ENCODE data around the gene DHX40.
"Not testable (repeated sequence)": the region's sequence is repeated elsewhere in the genome, so short reads cannot be mapped to it uniquely, and the experiment has no call there.

DHX40 gene

DNA sequence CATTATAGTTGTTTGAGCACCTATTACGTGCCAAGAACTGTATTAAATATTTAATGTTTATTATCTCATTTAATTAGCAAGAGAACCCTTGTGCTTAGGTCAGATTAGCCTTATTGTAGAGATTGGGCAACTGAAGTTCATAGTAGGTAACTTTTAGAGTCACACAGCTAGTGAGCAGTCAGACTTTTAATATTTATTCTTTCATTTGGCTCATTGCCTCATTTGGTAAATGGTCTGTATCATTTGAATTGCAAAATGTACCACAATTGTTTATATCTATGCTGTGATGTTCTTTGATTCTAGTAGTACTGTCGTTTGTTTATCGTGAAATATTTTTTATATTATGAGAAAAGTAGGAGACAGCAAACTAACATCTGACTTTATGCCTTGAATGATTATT is 61.9 kb downstream of the DHX40 start:
- in situ Hi-C loops (cut with MboI; ENCODE audit: low sequenced_read_pairs), result no loop called here

DNA sequence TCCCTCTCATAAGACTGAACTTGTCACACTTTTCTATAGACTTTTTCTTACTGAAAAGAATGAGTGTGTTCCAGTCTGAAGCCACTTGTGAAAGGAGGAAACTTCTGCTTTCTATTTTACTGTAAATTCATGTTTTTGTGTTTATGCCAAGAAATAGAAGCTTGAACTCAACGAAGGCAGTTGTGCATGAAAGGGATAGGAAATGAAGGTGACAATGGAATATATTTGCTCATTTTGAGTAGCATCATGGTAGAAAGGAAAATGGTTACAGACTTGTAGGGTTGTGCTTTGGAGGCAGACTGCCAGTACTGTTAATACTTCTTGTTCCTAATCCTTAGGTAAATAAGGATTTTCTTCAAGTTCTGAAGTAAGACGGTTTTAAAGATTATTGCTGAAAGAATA is 62.4 kb downstream of the DHX40 start:
- in situ Hi-C loops (cut with MboI; ENCODE audit: low sequenced_read_pairs), result no loop called here

DNA sequence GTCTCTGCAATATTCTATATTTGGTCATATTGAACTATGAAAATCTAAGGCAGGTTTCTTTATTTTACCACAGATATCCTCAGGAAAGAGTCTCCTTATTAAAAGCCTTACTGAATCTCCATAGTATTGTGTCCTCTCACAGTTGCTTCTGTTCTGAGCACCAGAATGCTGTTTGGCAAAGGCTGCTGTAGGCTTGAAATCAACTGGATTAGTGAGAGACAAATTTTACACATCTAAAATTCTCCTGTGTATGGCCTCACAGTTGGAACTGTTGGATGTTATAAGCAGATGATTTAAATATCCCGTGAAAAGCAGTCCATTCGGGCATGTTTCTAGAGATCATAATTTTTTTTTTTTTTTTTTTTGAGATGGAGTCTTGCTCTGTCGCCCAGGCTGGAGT is 63.8 kb downstream of the DHX40 start:
- in situ Hi-C loops (cut with MboI; ENCODE audit: low sequenced_read_pairs), result no loop called here

GRCh38 chr17:59631276-59631675 is 65.9 kb downstream of the DHX40 start:
- in situ Hi-C loops (cut with MboI; ENCODE audit: low sequenced_read_pairs), result no loop called here

- in situ Hi-C loops (cut with MboI; ENCODE audit: low sequenced_read_pairs), result no loop called here
Measured at GRCh38 chr17:59632398-59632797, 67.0 kb downstream of the DHX40 start.

GRCh38 chr17:59633658-59634359 is 68.4 kb downstream of the DHX40 start:
- in situ Hi-C loops (cut with MboI; ENCODE audit: low sequenced_read_pairs), result no loop called here

DNA sequence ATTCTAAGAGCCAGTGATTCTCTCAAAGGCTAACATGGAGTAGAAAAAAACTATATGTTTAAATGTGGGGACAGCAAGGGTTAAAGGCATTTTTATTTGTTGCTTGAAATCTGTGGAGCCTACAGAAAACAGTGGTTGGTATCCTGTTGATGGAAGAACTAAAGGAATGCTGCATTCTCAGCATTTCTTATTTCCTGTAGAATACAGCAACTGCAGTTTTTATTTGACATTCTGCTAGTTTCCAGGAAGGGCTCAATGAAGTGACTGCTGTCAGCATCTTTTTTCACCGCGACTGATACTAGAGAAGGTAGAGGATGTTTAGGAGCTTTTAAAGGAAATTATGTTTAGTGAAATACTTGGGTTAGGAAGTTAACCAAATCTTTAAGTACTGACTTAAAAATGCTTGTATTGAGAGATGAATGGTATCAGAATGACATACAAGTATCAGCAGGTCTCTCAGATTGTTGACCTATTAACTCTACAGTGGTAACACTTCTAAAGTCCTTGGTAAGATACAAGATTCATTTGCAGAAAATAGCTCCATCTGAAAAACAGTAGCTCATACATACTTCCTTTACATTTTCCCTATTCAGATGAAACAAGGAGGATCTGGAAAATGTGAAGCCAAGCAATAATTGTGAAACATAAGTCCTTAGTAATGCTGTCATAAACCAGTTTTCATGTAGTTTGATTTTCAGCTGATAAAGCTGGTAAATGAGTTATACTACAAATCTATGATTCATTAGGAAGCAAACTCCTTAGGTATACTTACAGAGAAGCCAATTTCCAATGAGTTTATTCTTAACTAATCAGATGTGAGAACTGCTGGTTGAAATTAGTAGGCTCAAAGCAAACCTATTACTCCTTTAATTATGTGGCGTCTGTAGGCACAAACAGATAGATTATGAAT is 69.5 kb downstream of the DHX40 start:
- in situ Hi-C loops (cut with MboI; ENCODE audit: low sequenced_read_pairs), result no loop called here

GRCh38 chr17:59637611-59638310 is 72.4 kb downstream of the DHX40 start:
- in situ Hi-C loops (cut with MboI; ENCODE audit: low sequenced_read_pairs), result no loop called here

- in situ Hi-C loops (cut with MboI; ENCODE audit: low sequenced_read_pairs), result no loop called here
Measured at GRCh38 chr17:59638553-59638952, 73.1 kb downstream of the DHX40 start.

- in situ Hi-C loops (cut with MboI; ENCODE audit: low sequenced_read_pairs), result no loop called here
Measured at GRCh38 chr17:59641799-59642484, 76.5 kb downstream of the DHX40 start.

DNA sequence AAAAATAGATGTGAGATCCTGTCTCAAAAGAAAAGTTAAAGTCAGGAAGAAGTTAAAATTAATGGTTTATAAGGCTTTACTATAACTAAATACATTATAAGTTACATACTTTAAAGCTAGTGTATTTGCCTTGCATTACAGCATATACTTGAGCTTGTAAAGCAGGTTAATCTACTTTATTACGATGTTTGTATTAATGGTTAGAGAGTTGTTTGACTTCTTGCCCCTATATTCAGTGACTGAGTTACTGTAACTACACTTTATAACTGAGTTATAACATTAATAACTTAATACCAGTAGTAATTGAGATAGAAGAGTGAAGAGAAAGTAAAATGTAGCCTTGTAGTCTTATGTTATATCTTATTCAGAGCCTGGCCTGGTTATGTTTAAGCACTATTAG is 77.2 kb downstream of the DHX40 start:
- in situ Hi-C loops (cut with MboI; ENCODE audit: low sequenced_read_pairs), result no loop called here

DNA sequence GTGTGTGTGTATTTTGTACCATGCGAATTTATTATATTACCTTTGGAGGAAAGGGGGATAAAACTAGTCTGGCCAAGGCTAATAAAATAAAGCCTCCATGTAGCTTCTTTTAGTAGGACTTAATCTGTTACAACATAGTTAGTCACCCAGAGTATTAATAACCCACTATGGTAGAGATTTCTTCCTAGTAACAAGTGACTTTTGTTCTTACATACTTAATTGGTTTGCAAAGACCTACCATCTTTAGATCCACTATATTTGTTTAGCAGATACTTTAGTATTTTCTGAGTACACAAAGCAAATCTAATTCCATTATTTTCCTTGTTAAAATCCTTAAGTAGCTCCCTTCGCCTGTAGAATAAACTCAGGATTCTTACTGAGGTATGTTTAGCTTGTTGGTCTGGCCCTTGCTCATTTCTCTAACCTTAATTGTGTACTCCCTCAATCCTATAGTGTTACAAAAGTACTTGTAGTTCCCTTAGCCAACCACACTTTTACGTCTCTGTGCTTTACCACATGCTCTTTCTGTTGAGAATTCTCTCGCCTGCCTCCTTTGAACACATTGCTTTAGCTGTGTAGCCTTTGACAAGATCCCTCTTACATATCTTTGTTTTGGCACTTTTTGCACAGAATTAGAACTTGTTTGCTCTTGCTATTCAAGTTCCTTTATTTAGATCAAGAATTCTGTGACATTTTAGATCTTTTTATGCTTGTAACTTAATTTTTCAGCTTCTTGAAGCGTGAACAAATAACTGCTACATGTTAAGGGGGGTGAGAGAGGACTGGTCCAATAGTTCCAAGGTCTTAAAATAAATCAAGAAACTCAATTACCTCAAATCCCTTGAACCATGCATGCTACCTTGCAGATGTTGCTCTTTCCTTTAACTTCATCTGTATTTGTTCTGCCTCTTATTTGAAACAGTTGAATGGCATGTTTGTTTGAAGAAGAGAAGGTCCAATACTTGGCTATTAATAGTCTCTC is 78.0 kb downstream of the DHX40 start:
- in situ Hi-C loops (cut with MboI; ENCODE audit: low sequenced_read_pairs), result no loop called here

DNA sequence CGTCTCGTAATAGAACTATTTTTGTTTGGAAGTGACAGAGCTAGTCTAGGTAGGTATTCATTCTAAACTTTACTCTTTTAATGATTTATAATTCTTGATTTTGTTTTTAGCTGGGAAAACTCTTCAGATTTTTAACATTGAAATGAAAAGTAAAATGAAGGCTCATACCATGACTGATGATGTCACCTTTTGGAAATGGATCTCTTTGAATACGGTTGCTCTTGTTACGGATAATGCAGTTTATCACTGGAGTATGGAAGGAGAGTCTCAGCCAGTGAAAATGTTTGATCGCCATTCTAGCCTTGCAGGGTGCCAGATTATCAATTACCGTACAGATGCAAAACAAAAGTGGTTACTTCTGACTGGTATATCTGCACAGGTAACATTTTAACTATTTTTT is 81.9 kb downstream of the DHX40 start:
- in situ Hi-C loops (cut with MboI; ENCODE audit: low sequenced_read_pairs), result no loop called here

DNA sequence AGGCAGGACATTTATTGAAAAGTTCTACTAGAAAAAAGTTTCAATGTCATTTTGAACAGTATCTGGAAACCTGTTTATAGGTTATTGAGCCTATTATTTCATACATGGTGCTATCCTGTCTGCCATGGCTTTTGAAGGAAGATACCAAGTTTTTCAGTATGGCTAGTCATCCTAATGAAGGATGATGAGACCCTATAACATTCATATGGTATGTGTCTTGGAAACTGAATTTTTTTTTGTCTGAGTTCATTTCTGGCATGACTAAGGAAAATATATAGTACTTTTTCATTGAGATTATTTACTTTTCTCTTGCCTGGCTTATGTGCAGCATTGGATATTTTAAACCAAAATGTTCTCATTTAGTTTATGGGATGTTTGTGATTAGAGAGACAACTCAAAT is 84.5 kb downstream of the DHX40 start:
- in situ Hi-C loops (cut with MboI; ENCODE audit: low sequenced_read_pairs), result no loop called here

DNA sequence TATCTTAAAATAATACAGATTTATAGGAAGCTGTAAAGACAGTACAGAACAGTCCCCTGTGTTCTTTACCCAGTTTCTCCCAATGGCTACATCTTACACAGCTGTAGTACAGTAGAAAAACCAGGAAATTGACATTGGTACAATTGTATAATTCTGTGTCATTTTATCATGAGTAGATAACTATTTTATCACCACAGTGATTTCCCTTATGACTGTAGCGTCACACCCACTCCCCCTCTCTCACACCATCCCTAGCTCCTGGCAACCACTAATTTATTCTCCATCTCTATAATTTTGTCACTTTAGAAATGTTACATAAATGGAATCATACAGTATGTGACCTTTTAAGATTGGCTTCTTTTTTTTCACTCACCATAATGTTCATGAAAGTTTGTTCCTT is 85.2 kb downstream of the DHX40 start:
- in situ Hi-C loops (cut with MboI; ENCODE audit: low sequenced_read_pairs), result no loop called here

DNA sequence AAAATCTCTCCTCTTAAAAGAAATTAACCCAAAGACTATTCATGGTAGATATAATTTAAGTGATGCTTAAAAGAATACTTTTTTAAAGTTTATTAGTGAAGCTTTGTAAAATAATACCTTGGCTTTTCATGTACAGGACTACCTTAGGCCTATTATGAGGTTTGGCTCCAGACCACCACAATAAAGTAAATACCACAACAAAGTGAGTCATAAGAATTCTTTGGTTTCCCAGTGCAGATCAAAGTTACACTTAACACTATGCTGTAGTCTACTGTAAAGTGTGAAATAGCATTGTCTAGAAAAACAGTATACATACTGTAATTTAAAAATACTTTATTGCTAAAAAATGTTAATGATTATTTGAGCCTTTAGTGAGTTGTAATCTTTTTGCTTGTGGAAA is 85.9 kb downstream of the DHX40 start:
- in situ Hi-C loops (cut with MboI; ENCODE audit: low sequenced_read_pairs), result no loop called here

- in situ Hi-C loops (cut with MboI; ENCODE audit: low sequenced_read_pairs), result no loop called here
Measured at GRCh38 chr17:59652119-59652518, 86.7 kb downstream of the DHX40 start.

- in situ Hi-C loops (cut with MboI; ENCODE audit: low sequenced_read_pairs), result not testable (repeated sequence)
Measured at GRCh38 chr17:59656624-59657023, 91.2 kb downstream of the DHX40 start.

All from HL-60/S4 (cell line).